Fibroblast of lung (primary cell): ENCODE data around the gene HDHD5.

ENCODE experiments used
- EZH2 ChIP-seq: IDR thresholded peaks from 2 replicates; pipeline ENCODE4 v1.5.1; 2012; ENCODE audit warnings: low read length, control low read depth, mild to moderate bottlenecking; ENCODE audit errors: missing control alignments
- TF ChIP-seq, protein P1 (sequence below), 2 donors: IDR thresholded peaks in 1 of 2; conservative IDR thresholded peaks in 1 of 2; 1 replicate in 1 of 2; 2 replicates in 1 of 2; pipeline ENCODE4 v1.5.1; 2011 to 2012; ENCODE audit warnings: low read length in 2 of 2, control low read depth in 1 of 2, inconsistent platforms in 1 of 2, low read depth in 1 of 2, mild to moderate bottlenecking in 1 of 2

DNA sequence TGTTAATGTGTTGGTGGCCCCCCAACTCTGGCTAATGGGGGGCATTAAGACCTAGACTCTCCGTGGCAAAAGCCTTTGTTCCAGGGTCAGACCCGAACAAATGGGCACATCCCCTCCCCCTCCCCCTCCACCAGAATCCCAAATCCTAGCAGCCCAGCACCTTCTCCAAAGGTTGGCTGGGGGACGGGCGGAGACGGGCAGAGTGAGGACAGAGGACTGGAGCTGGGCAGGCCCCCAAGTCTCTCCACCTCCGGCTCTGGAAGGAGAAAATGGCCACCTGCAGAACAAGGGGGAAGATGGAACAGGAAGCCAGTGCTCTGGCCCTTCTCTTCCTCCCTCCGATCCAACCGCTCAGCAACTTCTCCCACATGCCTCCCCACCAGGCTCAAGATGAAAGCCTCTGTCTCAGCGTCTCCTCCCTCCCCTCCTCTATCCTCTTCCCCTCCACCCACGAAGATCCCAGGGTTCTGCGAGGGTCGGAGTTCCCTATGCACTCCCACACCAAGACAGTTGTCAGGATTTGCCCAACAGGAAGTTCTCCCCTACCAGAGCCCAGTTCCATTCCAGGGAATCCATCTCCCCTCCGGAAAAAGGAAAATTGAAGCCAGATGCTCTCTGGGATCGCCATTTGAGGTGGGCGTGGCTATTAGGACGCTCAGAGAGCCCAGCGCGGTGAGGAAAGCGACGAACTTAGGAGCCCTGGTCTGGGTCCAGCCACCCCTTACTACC, 40.1 kb upstream of the HDHD5 start:
- TF ChIP-seq, protein P1, sequence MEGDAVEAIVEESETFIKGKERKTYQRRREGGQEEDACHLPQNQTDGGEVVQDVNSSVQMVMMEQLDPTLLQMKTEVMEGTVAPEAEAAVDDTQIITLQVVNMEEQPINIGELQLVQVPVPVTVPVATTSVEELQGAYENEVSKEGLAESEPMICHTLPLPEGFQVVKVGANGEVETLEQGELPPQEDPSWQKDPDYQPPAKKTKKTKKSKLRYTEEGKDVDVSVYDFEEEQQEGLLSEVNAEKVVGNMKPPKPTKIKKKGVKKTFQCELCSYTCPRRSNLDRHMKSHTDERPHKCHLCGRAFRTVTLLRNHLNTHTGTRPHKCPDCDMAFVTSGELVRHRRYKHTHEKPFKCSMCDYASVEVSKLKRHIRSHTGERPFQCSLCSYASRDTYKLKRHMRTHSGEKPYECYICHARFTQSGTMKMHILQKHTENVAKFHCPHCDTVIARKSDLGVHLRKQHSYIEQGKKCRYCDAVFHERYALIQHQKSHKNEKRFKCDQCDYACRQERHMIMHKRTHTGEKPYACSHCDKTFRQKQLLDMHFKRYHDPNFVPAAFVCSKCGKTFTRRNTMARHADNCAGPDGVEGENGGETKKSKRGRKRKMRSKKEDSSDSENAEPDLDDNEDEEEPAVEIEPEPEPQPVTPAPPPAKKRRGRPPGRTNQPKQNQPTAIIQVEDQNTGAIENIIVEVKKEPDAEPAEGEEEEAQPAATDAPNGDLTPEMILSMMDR (conservative IDR thresholded peaks at IDR 0.05 in 1 of 2, IDR thresholded peaks at IDR 0.05 in 1 of 2; ENCODE audit: low read depth in 1 of 2, low read length in 2 of 2), result no peak
- TF ChIP-seq EZH2, result no peak
